HFFc6 (cell line): Measurements from ENCODE around the gene WDR27. TPM values are rescaled to one million over a fixed set of nuclear protein-coding genes. Genes with fewer than 3 reads are reported as not detected.

Experiments
- DNase-seq: peaks from one replicate; pipeline ENCODE4 v3.0.0-alpha.2; 2018
- H3K27ac Mint-ChIP-seq: 2 replicates; pipeline ENCODE4 v1.8.0; 2020; ENCODE audit warnings: mild to moderate bottlenecking, mixed read lengths
- H3K27me3 Mint-ChIP-seq: 2 replicates; pipeline ENCODE4 v1.8.0; 2021; ENCODE audit warnings: mild to moderate bottlenecking, moderate library complexity, mixed read lengths; ENCODE audit not compliant: insufficient read depth
- H3K36me3 Mint-ChIP-seq: 2 replicates; pipeline ENCODE4 v1.8.0; 2021; ENCODE audit warnings: low read depth, mixed read lengths
- H3K4me1 Mint-ChIP-seq: 2 replicates; pipeline ENCODE4 v1.8.0; 2020; ENCODE audit warnings: low read depth, mixed read lengths
- H3K4me3 Mint-ChIP-seq: 2 replicates; pipeline ENCODE4 v1.8.0; 2020; ENCODE audit warnings: mild to moderate bottlenecking, moderate library complexity, mixed read lengths
- H3K9me3 Mint-ChIP-seq: 2 replicates; pipeline ENCODE4 v1.8.0; 2020; ENCODE audit warnings: mild to moderate bottlenecking, mixed read lengths
- CTCF ChIP-seq: fragments of 200-600 bp; sonication (generic); IDR thresholded peaks from 2 replicates; pipeline ENCODE4 v1.5.0; 2021; ENCODE audit warnings: antibody characterized with exemption, mild to moderate bottlenecking
- total RNA-seq, 6 experiments: library from RNA; stranded (reverse); fragmentation: NEBNext Ultra II Directional; extraction: Animal tissue kit (Norgen Biotek cat#: 25700); gene quantifications; 2 replicates in 1 of 6; 3 replicates in 5 of 6; pipeline ENCODE4 v1.2.3, GENCODE V29; 2021

WDR27 gene
- total RNA-seq, 6 experiments from 2014 or later: 10.0 to 15.8 (median 12.1) TPM

- H3K9me3 Mint-ChIP-seq: no peaks in the 10 kb centered on the region
- TF ChIP-seq CTCF: peak; percentile 66
- H3K27ac Mint-ChIP-seq: no peak overlapping the region
- peaks cover 8% of the 10 kb centered on the region; the same call in 1 of the 2 replicates for H3K4me1 Mint-ChIP-seq
- H3K4me3 Mint-ChIP-seq: no peak overlapping the region
- H3K36me3 Mint-ChIP-seq: no peaks in the 10 kb centered on the region
- peaks cover 2% of the 10 kb centered on the region; the same call in 1 of the 2 replicates for H3K27me3 Mint-ChIP-seq
- DNase-seq: peak; percentile 53
Measured at GRCh38 chr6:169640351-169640852, 61.4 kb downstream of the WDR27 start.

- no peaks in the 10 kb centered on the region for H3K9me3 Mint-ChIP-seq
- TF ChIP-seq CTCF: no peak
- H3K27me3 Mint-ChIP-seq: peaks cover 2% of the 10 kb centered on the region; the same call in 1 of the 2 replicates
- H3K27ac Mint-ChIP-seq: no peak overlapping the region
- no peak overlapping the region for H3K4me3 Mint-ChIP-seq
- H3K36me3 Mint-ChIP-seq: no peaks in the 10 kb centered on the region
- no peak for DNase-seq
- peaks cover 8% of the 10 kb centered on the region; the same call in 1 of the 2 replicates for H3K4me1 Mint-ChIP-seq
Measured at GRCh38 chr6:169639653-169640278, 62.1 kb downstream of the WDR27 start.

DNA sequence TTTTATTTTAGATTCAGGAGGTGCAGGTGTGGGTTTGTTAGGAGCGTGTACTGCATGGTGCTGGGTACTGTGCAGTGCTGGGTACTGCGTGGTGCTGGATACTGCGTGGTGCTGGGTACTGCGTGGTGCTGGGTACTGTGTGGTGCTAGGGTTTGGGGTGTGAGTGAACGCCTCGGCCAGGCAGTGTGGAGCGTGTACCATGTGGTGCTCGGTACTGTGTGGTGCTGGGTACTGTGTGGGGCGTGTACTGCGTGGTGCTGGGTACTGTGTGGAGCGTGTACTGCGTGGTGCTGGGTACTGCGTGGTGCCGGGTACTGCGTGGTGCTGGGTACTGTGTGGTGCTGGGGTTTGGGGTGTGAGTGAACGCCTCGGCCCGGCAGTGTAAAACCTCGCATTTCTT, 62.9 kb downstream of the WDR27 start:
- H3K27ac Mint-ChIP-seq: no peak overlapping the region
- H3K4me3 Mint-ChIP-seq: no peak overlapping the region
- peaks cover 8% of the 10 kb centered on the region; the same call in 1 of the 2 replicates for H3K4me1 Mint-ChIP-seq

DNA sequence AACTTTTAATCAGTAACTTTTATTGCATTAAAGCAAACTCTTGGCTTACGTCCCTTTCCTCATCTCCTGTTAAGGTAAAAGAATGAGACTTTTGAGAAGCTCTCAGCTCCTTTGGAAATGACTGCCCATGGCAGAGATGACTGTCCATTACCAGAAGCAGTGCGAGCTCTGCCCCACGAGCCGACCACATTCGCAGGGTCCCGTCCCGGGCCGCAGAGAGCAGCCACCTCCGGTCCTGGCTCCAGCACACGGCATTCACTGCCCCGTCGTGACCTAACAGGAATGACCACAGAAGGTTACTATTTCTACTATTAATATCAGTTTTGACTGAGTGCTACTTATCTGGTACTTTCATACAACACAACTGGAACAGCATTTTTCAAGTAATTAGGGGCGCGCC, 63.4 kb downstream of the WDR27 start:
- Mint-ChIP-seq H3K9me3 (no peaks in the 10 kb centered on the region), H3K4me1 (peaks cover 8% of the 10 kb centered on the region; the same call in 1 of the 2 replicates), H3K27ac (no peak overlapping the region), H3K4me3 (no peak overlapping the region), H3K36me3 (peaks cover 7% of the 10 kb centered on the region), H3K27me3 (peaks cover 2% of the 10 kb centered on the region)
- TF ChIP-seq CTCF: no peak
- DNase-seq: no peak

More for the DNA sequence above, 62.9 kb downstream of the WDR27 start:
- Mint-ChIP-seq H3K27me3 (peaks cover 2% of the 10 kb centered on the region), H3K36me3 (peaks cover 5% of the 10 kb centered on the region), H3K9me3 (no peaks in the 10 kb centered on the region)
- TF ChIP-seq CTCF: no peak
- DNase-seq: no peak

GRCh38 chr6:169635345-169635744, 66.5 kb downstream of the WDR27 start:
- no peak overlapping the region for H3K4me3 Mint-ChIP-seq
- no peaks in the 10 kb centered on the region for H3K9me3 Mint-ChIP-seq
- H3K36me3 Mint-ChIP-seq: peaks cover 13% of the 10 kb centered on the region
- H3K27ac Mint-ChIP-seq: no peak overlapping the region
- no peaks in the 10 kb centered on the region; the same call in 1 of the 2 replicates for H3K27me3 Mint-ChIP-seq
- TF ChIP-seq CTCF: no peak
- DNase-seq: no peak
- peaks cover 8% of the 10 kb centered on the region; the same call in 1 of the 2 replicates for H3K4me1 Mint-ChIP-seq
